Measurements from ENCODE around the gene WFDC9. TPM values are rescaled to one million over a fixed set of nuclear protein-coding genes. Genes with fewer than 3 reads are reported as not detected.

The WFDC9 gene
- total RNA-seq, 2 experiments from 2014 or later: not detected

GRCh38 chr20:45630371-45630770, 713 bp downstream of the WFDC9 start:
- CTCF ChIA-PET: interaction anchor here (0.8 to 5.2 kb wide), 11 partner anchors 12 to 257 kb away, joined by 3 to 44 read pairs (median 4); no protein-coding TSS in a partner anchor
- Mint-ChIP-seq H3K27me3 (peaks cover 22% of the 10 kb centered on the region), H3K9me3 (no peaks in the 10 kb centered on the region), H3K4me3 (no peak overlapping the region), H3K36me3 (no peaks in the 10 kb centered on the region), H3K27ac (no peak overlapping the region), H3K4me1 (ENCODE audit: low read depth) (peaks cover 2% of the 10 kb centered on the region)
- intact Hi-C loops (cut with micrococcal nuclease): no loop called here
- no peak for DNase-seq
- POLR2A ChIA-PET: no interaction called here

- Mint-ChIP-seq H3K36me3 (no peaks in the 10 kb centered on the region), H3K4me1 (ENCODE audit: low read depth) (peaks cover 2% of the 10 kb centered on the region), H3K4me3 (no peak within 1 kb of the TSS), H3K9me3 (peaks cover 5% of the 10 kb centered on the region), H3K27me3 (peaks cover 24% of the 10 kb centered on the region), H3K27ac (no peak within 1 kb of the TSS)
- POLR2A ChIA-PET: no interaction called here
- peak; percentile 38 for DNase-seq
- CTCF ChIA-PET: interaction anchor here (0.6 to 5.2 kb wide), 20 partner anchors 10 to 256 kb away, joined by 3 to 44 read pairs (median 4); no protein-coding TSS in a partner anchor
- intact Hi-C loops (cut with micrococcal nuclease): no loop called here
Observed at GRCh38 chr20:45629496-45630100, 1.5 kb downstream of the WFDC9 start, which contains the start of gene WFDC10A. Gene WFDC10A (plus strand): TSS chr20:45629739. CDS start chr20:45629814, 75 bp downstream.

GRCh38 chr20:45626540-45626939, 4.5 kb downstream of the WFDC9 start:
- H3K4me1 Mint-ChIP-seq (ENCODE audit: low read depth): peaks cover 2% of the 10 kb centered on the region

GRCh38 chr20:45621593-45621992, 9.5 kb downstream of the WFDC9 start:
- peaks cover 4% of the 10 kb centered on the region for H3K27me3 Mint-ChIP-seq
- no peaks in the 10 kb centered on the region for H3K36me3 Mint-ChIP-seq
- DNase-seq: no peak
- intact Hi-C loops (cut with micrococcal nuclease): no loop called here
- H3K4me1 Mint-ChIP-seq (ENCODE audit: low read depth): no peaks in the 10 kb centered on the region
- no peak overlapping the region for H3K27ac Mint-ChIP-seq
- CTCF ChIA-PET: no interaction called here
- H3K4me3 Mint-ChIP-seq: no peak overlapping the region
- POLR2A ChIA-PET: no interaction called here
- peaks cover 6% of the 10 kb centered on the region for H3K9me3 Mint-ChIP-seq

More at GRCh38 chr20:45626540-45626939, 4.5 kb downstream of the WFDC9 start:
- CTCF ChIA-PET: interaction anchor here (0.7 to 5.2 kb wide), 2 partner anchors 9 to 145 kb away, joined by 3 to 44 read pairs; no protein-coding TSS in a partner anchor
- H3K27me3 Mint-ChIP-seq: peaks cover 19% of the 10 kb centered on the region
- no peak overlapping the region for H3K27ac Mint-ChIP-seq
- peaks cover 6% of the 10 kb centered on the region for H3K9me3 Mint-ChIP-seq
- intact Hi-C loops (cut with micrococcal nuclease): no loop called here
- DNase-seq: no peak
- no peaks in the 10 kb centered on the region for H3K36me3 Mint-ChIP-seq
- POLR2A ChIA-PET: no interaction called here
- no peak overlapping the region for H3K4me3 Mint-ChIP-seq

- DNase-seq: no peak
- intact Hi-C loops (cut with micrococcal nuclease): no loop called here
- H3K36me3 Mint-ChIP-seq: no peaks in the 10 kb centered on the region
- CTCF ChIA-PET: interaction anchor here (1.0 to 2.0 kb wide), 3 partner anchors 9 to 153 kb away, joined by 3 to 6 read pairs (median 3); partner anchors contain the start of gene WFDC10A
- no peaks in the 10 kb centered on the region for H3K9me3 Mint-ChIP-seq
- POLR2A ChIA-PET: no interaction called here
- H3K27ac Mint-ChIP-seq: no peak overlapping the region
- no peak overlapping the region for H3K4me3 Mint-ChIP-seq
- H3K4me1 Mint-ChIP-seq (ENCODE audit: low read depth): no peaks in the 10 kb centered on the region
- peaks cover 12% of the 10 kb centered on the region for H3K27me3 Mint-ChIP-seq
Observed at GRCh38 chr20:45617591-45617990, 13.5 kb downstream of the WFDC9 start.

- Mint-ChIP-seq H3K9me3 (peaks cover 5% of the 10 kb centered on the region), H3K4me1 (ENCODE audit: low read depth) (peaks cover 15% of the 10 kb centered on the region), H3K36me3 (no peaks in the 10 kb centered on the region), H3K27me3 (peaks cover 24% of the 10 kb centered on the region), H3K4me3 (no peak overlapping the region), H3K27ac (no peak overlapping the region)
- ChIA-PET CTCF (interaction anchor here (1.1 to 3.1 kb wide), 2 partner anchors 17 to 159 kb away, joined by 3 to 16 read pairs; partner anchors contain the start of gene WFDC10A), POLR2A (no interaction called here)
- intact Hi-C loops (cut with micrococcal nuclease): no loop called here
- DNase-seq: no peak
Observed at GRCh38 chr20:45612314-45612713, 18.8 kb downstream of the WFDC9 start.

GRCh38 chr20:45611054-45611453, 20.0 kb downstream of the WFDC9 start:
- DNase-seq: peak; percentile 82

GRCh38 chr20:45607810-45608209, 23.3 kb downstream of the WFDC9 start:
- no peak for DNase-seq
- no peak overlapping the region for H3K27ac Mint-ChIP-seq
- H3K4me3 Mint-ChIP-seq: no peak overlapping the region
- intact Hi-C loops (cut with micrococcal nuclease): no loop called here
- H3K27me3 Mint-ChIP-seq: peaks cover 25% of the 10 kb centered on the region
- H3K9me3 Mint-ChIP-seq: peaks cover 24% of the 10 kb centered on the region
- POLR2A ChIA-PET: no interaction called here
- H3K4me1 Mint-ChIP-seq (ENCODE audit: low read depth): peaks cover 19% of the 10 kb centered on the region
- CTCF ChIA-PET: interaction anchor here (0.7 to 1.2 kb wide), 2 partner anchors 22 to 166 kb away, joined by 3 to 4 read pairs; partner anchors contain the start of gene WFDC10A
- H3K36me3 Mint-ChIP-seq: peaks cover 6% of the 10 kb centered on the region

More at GRCh38 chr20:45611054-45611453, 20.0 kb downstream of the WFDC9 start:
- Mint-ChIP-seq H3K9me3 (peaks cover 12% of the 10 kb centered on the region), H3K27ac (no peak overlapping the region), H3K4me3 (no peak overlapping the region), H3K27me3 (peaks cover 28% of the 10 kb centered on the region), H3K4me1 (ENCODE audit: low read depth) (peaks cover 17% of the 10 kb centered on the region), H3K36me3 (peaks cover 3% of the 10 kb centered on the region)
- CTCF ChIA-PET: interaction anchor here (1.2 to 3.1 kb wide), 2 partner anchors 18 to 160 kb away, joined by 6 to 16 read pairs; partner anchors contain the start of gene WFDC10A
- POLR2A ChIA-PET: interaction anchor here (0.9 kb wide), 1 partner anchor 140 kb away, joined by 3 read pairs; no protein-coding TSS in a partner anchor
- intact Hi-C loops (cut with micrococcal nuclease): loop anchor here (1.0 kb wide), 1 partner anchor 141 kb away; no protein-coding TSS in a partner anchor

- Mint-ChIP-seq H3K27ac (no peak overlapping the region), H3K9me3 (no peaks in the 10 kb centered on the region), H3K4me3 (no peak overlapping the region), H3K4me1 (ENCODE audit: low read depth) (no peaks in the 10 kb centered on the region), H3K27me3 (peaks cover 35% of the 10 kb centered on the region), H3K36me3 (no peaks in the 10 kb centered on the region)
- ChIA-PET POLR2A (interaction anchor here (0.9 kb wide), 1 partner anchor 29 kb away, joined by 3 read pairs; no protein-coding TSS in a partner anchor), CTCF (interaction anchor here (0.6 to 4.9 kb wide), 3 partner anchors 35 to 175 kb away, joined by 3 to 80 read pairs (median 4); partner anchors contain the start of gene WFDC10A)
- intact Hi-C loops (cut with micrococcal nuclease): no loop called here
- no peak for DNase-seq
Observed at GRCh38 chr20:45595235-45595634, 35.8 kb downstream of the WFDC9 start.

- Mint-ChIP-seq H3K4me3 (no peak overlapping the region), H3K4me1 (ENCODE audit: low read depth) (no peaks in the 10 kb centered on the region), H3K9me3 (no peaks in the 10 kb centered on the region), H3K27ac (no peak overlapping the region), H3K27me3 (peaks cover 29% of the 10 kb centered on the region), H3K36me3 (no peaks in the 10 kb centered on the region)
- ChIA-PET POLR2A (no interaction called here), CTCF (interaction anchor here (0.7 to 4.9 kb wide), 4 partner anchors 36 to 385 kb away, joined by 3 to 80 read pairs (median 5); partner anchors contain the start of gene WFDC10A)
- intact Hi-C loops (cut with micrococcal nuclease): no loop called here
- DNase-seq: no peak
Observed at GRCh38 chr20:45593498-45593897, 37.6 kb downstream of the WFDC9 start.

- intact Hi-C loops (cut with micrococcal nuclease): loop anchor here (1.0 kb wide), 1 partner anchor 179 kb away; no protein-coding TSS in a partner anchor
- peak; percentile 11 for DNase-seq
- CTCF ChIA-PET: interaction anchor here (0.7 to 4.9 kb wide), 5 partner anchors 17 to 386 kb away, joined by 3 to 80 read pairs (median 3); partner anchors contain the start of gene WFDC10A
- no peak overlapping the region for H3K4me3 Mint-ChIP-seq
- no peaks in the 10 kb centered on the region for H3K9me3 Mint-ChIP-seq
- no peaks in the 10 kb centered on the region for H3K36me3 Mint-ChIP-seq
- no peaks in the 10 kb centered on the region for H3K4me1 Mint-ChIP-seq (ENCODE audit: low read depth)
- peaks cover 26% of the 10 kb centered on the region for H3K27me3 Mint-ChIP-seq
- POLR2A ChIA-PET: no interaction called here
- H3K27ac Mint-ChIP-seq: no peak overlapping the region
Observed at GRCh38 chr20:45592574-45593189, 38.4 kb downstream of the WFDC9 start.

GRCh38 chr20:45589725-45590124, 41.4 kb downstream of the WFDC9 start:
- H3K27ac Mint-ChIP-seq: no peak overlapping the region
- no peaks in the 10 kb centered on the region for H3K9me3 Mint-ChIP-seq
- intact Hi-C loops (cut with micrococcal nuclease): no loop called here
- ChIA-PET POLR2A (no interaction called here), CTCF (interaction anchor here (0.6 to 2.0 kb wide), 2 partner anchors 180 to 182 kb away, joined by 3 to 17 read pairs; no protein-coding TSS in a partner anchor)
- no peak overlapping the region for H3K4me3 Mint-ChIP-seq
- peaks cover 13% of the 10 kb centered on the region for H3K27me3 Mint-ChIP-seq
- DNase-seq: no peak
- H3K36me3 Mint-ChIP-seq: no peaks in the 10 kb centered on the region
- H3K4me1 Mint-ChIP-seq (ENCODE audit: low read depth): no peaks in the 10 kb centered on the region

Data from activated CD4-positive, alpha-beta memory T cell treated with anti-CD3 and anti-CD28 coated beads for 36 hours (primary cell).